Pons (tissue), 1 donor: ENCODE data around the gene C3orf52.

Source experiments
- DNase-seq: peaks from one replicate; pipeline ENCODE4 v3.0.0-alpha.2; 2016; ENCODE audit warnings: low spot score

Gene C3orf52

GRCh38 chr3:112119962-112120836, 34.0 kb downstream of the C3orf52 start:
- DNase-seq = no peak

GRCh38 chr3:112121577-112122547, 35.7 kb downstream of the C3orf52 start:
- no peak for DNase-seq

GRCh38 chr3:112122870-112123269, 36.7 kb downstream of the C3orf52 start:
- DNase-seq = no peak

- DNase-seq = no peak
Observed at GRCh38 chr3:112123548-112123947, 37.4 kb downstream of the C3orf52 start.

GRCh38 chr3:112124907-112125607, 38.9 kb downstream of the C3orf52 start:
- no peak for DNase-seq

- no peak for DNase-seq
Observed at GRCh38 chr3:112126511-112126911, 40.3 kb downstream of the C3orf52 start.

GRCh38 chr3:112127522-112128494, 41.6 kb downstream of the C3orf52 start:
- peak; percentile 56 for DNase-seq

- DNase-seq = no peak
Observed at GRCh38 chr3:112128843-112129727, 42.9 kb downstream of the C3orf52 start.

GRCh38 chr3:112129925-112130637, 43.9 kb downstream of the C3orf52 start:
- DNase-seq = no peak

GRCh38 chr3:112130638-112130993, 44.4 kb downstream of the C3orf52 start:
- DNase-seq = no peak

- no peak for DNase-seq
Observed at GRCh38 chr3:112131111-112131510, 44.9 kb downstream of the C3orf52 start.

GRCh38 chr3:112132088-112132487, 45.9 kb downstream of the C3orf52 start:
- DNase-seq = no peak

GRCh38 chr3:112132554-112132953, 46.4 kb downstream of the C3orf52 start:
- DNase-seq = no peak

GRCh38 chr3:112132975-112133448, 46.8 kb downstream of the C3orf52 start, which contains the start of gene GCSAM:
Gene GCSAM (minus strand): TSS chr3:112133248. CDS start chr3:112133120, 128 bp downstream.
- DNase-seq = peak; percentile 85

GRCh38 chr3:112133626-112134334, 47.6 kb downstream of the C3orf52 start:
- DNase-seq = no peak

- DNase-seq = no peak
Observed at GRCh38 chr3:112134335-112135124, 48.3 kb downstream of the C3orf52 start.

GRCh38 chr3:112136046-112136445, 49.9 kb downstream of the C3orf52 start:
- DNase-seq = no peak
